Prostate gland (tissue), 2 donors: ENCODE data around the gene MGME1.

Experiments used
- CTCF ChIP-seq, 4 experiments: fragments of 200-600 bp in 2 of 4; fragments of 450-650 bp in 2 of 4; sonication (generic) in 2 of 4; IDR thresholded peaks; 1 replicate in 3 of 4; 2 replicates in 1 of 4; pipeline ENCODE4 v1.5.1; 2016 to 2019; ENCODE audit warnings: antibody characterized with exemption in 4 of 4, mild to moderate bottlenecking in 2 of 4, moderate library complexity in 2 of 4
- POLR2A ChIP-seq: fragments of 450-650 bp; IDR thresholded peaks from one replicate; pipeline ENCODE4 v1.6.1; 2016; ENCODE audit warnings: antibody characterized with exemption, mild to moderate bottlenecking
- POLR2AphosphoS5 ChIP-seq: sonication (generic); formaldehyde crosslinking; IDR thresholded peaks from one replicate; pipeline ENCODE4 v1.6.1; 2017; ENCODE audit warnings: antibody characterized with exemption

- no peak for TF ChIP-seq CTCF (IDR thresholded peaks at IDR 0.05)
- no peak for TF ChIP-seq POLR2A
- TF ChIP-seq POLR2AphosphoS5: no peak
Observed at GRCh38 chr20:17931513-17931912, 37.3 kb upstream of the MGME1 start.
